SH-SY5Y (cell line): ENCODE data around the gene ILRUN.

ENCODE experiments used
- GATA2 ChIP-seq: IDR thresholded peaks from 2 replicates; pipeline ENCODE4 v1.6.1; 2011; ENCODE audit warnings: mild to moderate bottlenecking, low read depth, low read length
- GATA3 ChIP-seq: IDR thresholded peaks from 2 replicates; pipeline ENCODE4 v1.6.1; 2011; ENCODE audit warnings: low read depth, mild to moderate bottlenecking, low read length, moderate library complexity

GRCh38 chr6:34705241-34705640, 8.7 kb upstream of the ILRUN start:
- TF ChIP-seq GATA3 (no peak), GATA2 (no peak)
